ENCODE data around the gene BBS9. TPM values are rescaled to one million over a fixed set of nuclear protein-coding genes. Genes with fewer than 3 reads are reported as not detected.

Gene BBS9
- total and polyA plus RNA-seq, 5 experiments from 2014 or later, result 11.2 to 31.8 (median 12.7) TPM

DNA sequence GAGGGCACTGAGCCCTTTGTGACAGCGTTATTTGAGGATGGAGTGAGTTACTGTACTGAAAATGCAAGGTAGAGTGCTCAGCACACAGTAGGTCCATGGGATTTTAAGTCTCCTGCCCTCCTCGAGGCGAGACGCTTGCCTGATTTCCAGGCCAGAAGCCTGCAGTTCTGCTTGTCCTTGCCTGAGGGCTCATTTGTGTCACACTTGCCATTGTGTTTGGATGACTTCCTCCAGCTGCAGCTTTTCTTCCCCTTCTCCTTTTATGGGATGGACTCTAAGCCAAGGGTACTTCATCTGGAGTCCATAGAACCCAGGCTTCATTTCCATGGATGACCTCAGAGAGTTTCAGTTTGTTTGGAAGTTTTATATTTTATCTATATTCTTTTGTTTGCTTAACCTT is 471.7 kb downstream of the BBS9 start:
- DNase-seq, result no peak
- H3K4me3 Mint-ChIP-seq, result no peak overlapping the region
- peaks cover 12 to 16% (median 16%) of the 10 kb centered on the region in 3 donors for H3K36me3 Mint-ChIP-seq
- H3K27me3 Mint-ChIP-seq, result no peaks in the 10 kb centered on the region
- peaks cover 0 to 4% (median 0%) of the 10 kb centered on the region in 4 donors for H3K4me1 Mint-ChIP-seq
- no peak for ATAC-seq
- no peaks in the 10 kb centered on the region for H3K9me3 Mint-ChIP-seq
- POLR2A ChIA-PET, result no interaction called here
- no peak overlapping the region for H3K27ac Mint-ChIP-seq

DNA sequence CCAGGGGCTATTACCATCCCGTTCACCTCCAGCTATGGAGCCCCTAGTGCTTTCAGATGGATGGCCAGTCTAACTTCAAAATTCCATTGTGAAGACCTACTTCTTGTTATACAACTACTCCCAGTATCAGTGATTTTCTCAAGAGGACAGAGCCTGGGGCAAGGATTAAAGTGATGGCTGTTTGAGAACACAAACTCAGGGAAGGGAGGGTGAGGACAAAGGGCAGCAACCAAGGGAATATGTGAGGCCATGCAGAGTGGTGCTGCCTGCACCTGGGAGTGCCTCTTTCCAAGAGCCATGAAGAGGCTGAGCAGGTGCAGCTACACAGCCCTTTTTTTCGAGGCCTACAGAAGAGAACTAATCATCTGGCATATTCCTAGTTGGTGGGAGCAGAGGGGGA is 472.5 kb downstream of the BBS9 start:
- Mint-ChIP-seq H3K27me3 (no peaks in the 10 kb centered on the region), H3K4me1 (peaks cover 0 to 4% (median 0%) of the 10 kb centered on the region in 4 donors), H3K27ac (no peak overlapping the region), H3K36me3 (peaks cover 18 to 24% (median 20%) of the 10 kb centered on the region in 3 donors), H3K4me3 (no peak overlapping the region), H3K9me3 (peaks cover 0 to 7% (median 0%) of the 10 kb centered on the region in 9 donors)
- POLR2A ChIA-PET, result no interaction called here
- no peak for DNase-seq
- ATAC-seq, result no peak

DNA sequence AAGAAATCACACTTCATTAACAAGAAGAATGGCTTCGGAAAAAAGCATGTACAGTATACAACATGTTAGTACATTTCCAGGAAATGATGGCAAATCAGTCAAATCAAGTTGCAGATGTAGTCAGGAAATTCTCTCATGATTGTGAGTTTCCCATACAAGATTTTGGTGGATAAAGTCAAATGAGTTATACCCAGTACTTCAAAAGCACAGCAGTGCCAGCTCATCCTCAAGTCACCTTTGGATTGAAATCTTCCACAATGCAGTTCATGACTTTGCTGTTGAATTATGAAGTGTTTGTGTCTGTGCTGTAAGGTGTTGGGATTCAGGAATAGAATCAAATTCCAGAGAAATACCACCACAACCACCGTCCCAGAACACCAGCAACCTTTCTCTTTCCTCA is 474.7 kb downstream of the BBS9 start:
- H3K27me3 Mint-ChIP-seq, result no peaks in the 10 kb centered on the region
- DNase-seq, result no peak

DNA sequence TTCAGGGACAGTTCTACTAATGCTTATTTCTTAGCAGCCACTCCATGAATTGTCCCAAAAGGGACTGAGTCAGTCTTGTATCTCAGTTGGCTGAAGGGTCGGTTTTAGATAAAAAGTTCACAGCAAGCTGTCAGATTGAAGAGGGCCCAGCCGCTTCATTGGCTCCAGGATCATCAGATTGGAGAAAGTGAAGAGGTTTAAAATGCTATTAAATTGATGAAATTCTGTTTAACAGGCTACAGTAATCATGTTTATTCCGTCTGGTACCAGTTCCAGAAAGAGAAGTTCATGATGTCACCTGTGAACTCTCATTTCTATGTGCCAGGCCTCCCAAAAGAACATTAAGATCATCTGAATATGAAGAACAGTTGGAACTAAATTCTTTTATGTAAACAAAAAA is 481.6 kb downstream of the BBS9 start:
- DNase-seq, result no peak
- no peak for ATAC-seq
- Mint-ChIP-seq H3K9me3 (peaks cover 0 to 30% (median 0%) of the 10 kb centered on the region in 9 donors), H3K4me1 (no peaks in the 10 kb centered on the region), H3K4me3 (no peak overlapping the region), H3K27ac (no peak overlapping the region), H3K36me3 (peaks cover 18 to 59% (median 26%) of the 10 kb centered on the region in 3 donors), H3K27me3 (no peaks in the 10 kb centered on the region)
- POLR2A ChIA-PET, result no interaction called here

More for the DNA sequence above, 474.7 kb downstream of the BBS9 start:
- POLR2A ChIA-PET, result no interaction called here
- no peak for ATAC-seq
- H3K9me3 Mint-ChIP-seq, result peaks cover 0 to 12% (median 0%) of the 10 kb centered on the region in 9 donors
- peaks cover 20 to 39% (median 27%) of the 10 kb centered on the region in 3 donors for H3K36me3 Mint-ChIP-seq
- peaks cover 0 to 4% (median 0%) of the 10 kb centered on the region in 4 donors for H3K4me1 Mint-ChIP-seq
- H3K27ac Mint-ChIP-seq, result no peak overlapping the region
- H3K4me3 Mint-ChIP-seq, result no peak overlapping the region

DNA sequence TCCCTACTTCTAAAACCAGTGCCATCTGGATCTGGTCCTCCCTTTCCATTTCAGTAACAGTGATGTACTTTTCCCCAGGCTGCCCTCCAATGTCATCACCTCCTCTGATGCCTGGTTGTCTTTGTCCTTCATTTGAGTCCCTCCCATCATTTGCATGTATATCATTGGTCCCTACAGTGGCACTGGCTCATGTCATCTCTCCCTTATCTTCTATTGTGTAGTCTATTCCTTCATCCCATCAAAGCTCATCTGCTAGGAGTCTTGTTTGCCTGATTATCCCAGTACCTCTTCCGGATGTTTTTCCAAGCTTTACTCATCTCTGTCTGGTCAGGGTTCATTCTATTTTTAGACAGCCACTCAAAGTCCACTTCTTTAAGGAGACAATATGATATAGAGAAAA is 483.1 kb downstream of the BBS9 start:
- POLR2A ChIA-PET, result no interaction called here
- Mint-ChIP-seq H3K4me3 (no peak overlapping the region), H3K27ac (no peak overlapping the region), H3K4me1 (no peaks in the 10 kb centered on the region), H3K36me3 (peaks cover 14 to 51% (median 21%) of the 10 kb centered on the region in 3 donors), H3K27me3 (no peaks in the 10 kb centered on the region), H3K9me3 (peaks cover 0 to 18% (median 2%) of the 10 kb centered on the region in 9 donors)
- DNase-seq (no peak), ATAC-seq (no peak)

DNA sequence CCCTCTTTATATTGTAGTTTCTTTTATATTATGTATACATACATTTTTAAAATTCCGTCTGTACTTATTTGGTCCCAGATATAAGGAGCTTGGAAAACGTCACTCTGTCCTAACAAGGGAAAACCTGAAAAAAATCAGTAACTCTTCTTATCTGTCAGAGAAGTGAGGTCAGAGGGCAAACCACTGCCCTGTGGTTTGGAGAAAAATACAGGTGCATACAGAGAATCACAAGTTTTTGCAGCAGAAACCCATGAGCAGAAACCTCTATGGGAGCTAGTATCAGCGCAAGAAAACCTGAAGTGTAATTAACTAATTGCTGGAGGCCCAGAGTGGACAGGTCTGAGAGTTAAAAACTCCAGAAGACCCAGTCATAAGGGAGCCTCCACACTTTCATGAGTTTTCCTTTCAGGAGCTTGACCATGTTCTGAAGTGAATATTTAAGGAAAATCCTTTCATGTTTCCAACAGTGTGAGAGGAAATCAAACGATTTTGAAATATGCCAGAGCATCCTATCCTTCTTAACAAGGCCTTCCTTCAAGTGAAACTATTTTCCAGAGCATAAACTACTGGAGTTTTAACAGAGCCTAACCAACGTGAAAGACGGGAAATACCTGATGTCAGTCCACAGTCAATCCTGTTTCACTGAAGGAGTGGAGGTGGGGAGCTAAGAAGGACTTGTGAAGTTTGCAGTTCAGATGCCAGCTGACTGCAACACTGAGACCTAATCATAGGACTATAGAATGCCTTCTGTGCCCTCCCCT is 485.2 kb downstream of the BBS9 start:
- Mint-ChIP-seq H3K9me3 (peaks cover 4 to 32% (median 14%) of the 10 kb centered on the region in 9 donors), H3K4me1 (no peaks in the 10 kb centered on the region), H3K27me3 (no peaks in the 10 kb centered on the region), H3K27ac (no peak overlapping the region), H3K4me3 (no peak overlapping the region), H3K36me3 (peaks cover 12 to 43% (median 26%) of the 10 kb centered on the region in 3 donors)
- ATAC-seq, result no peak
- POLR2A ChIA-PET, result no interaction called here
- DNase-seq, result no peak

DNA sequence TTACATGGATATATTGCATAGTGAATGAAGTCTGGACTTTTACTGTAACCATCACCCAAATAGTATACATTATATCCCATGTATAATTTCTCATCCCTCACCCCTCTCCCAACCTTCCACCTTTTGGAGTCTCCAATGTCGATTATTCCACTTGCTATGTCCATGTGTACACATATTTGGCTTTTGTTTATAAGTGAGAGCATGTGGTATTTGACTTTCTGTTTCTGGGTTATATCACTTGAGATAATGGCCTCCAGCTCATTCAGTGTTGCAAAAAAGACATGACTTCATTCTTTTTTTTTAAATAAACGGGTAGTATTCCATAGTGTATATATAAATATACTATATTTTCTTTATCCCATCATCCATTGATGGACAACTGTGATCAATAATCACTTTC is 487.4 kb downstream of the BBS9 start:
- DNase-seq (no peak), ATAC-seq (no peak)
- Mint-ChIP-seq H3K27ac (no peak overlapping the region), H3K36me3 (peaks cover 8 to 52% (median 43%) of the 10 kb centered on the region in 3 donors), H3K4me1 (no peaks in the 10 kb centered on the region), H3K27me3 (no peaks in the 10 kb centered on the region), H3K9me3 (peaks cover 10 to 49% (median 24%) of the 10 kb centered on the region in 9 donors), H3K4me3 (no peak overlapping the region)
- POLR2A ChIA-PET, result no interaction called here

DNA sequence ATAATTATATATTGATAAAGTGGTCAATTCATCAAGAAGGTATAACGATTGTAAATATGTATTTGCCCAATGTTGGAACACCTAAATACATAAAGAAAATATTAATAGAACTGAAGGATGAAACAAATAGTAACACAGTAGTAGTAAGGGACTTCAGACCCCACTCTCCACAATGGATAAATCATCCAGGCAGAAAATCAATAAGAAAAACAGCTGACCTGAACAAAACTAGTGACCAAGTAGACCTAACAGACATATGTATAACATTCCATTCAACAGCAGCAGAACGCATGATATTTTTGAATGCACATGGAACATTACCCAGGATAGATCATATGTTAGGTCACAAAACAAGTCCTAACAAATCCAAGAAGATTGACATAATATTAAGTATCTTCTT is 489.9 kb downstream of the BBS9 start:
- Mint-ChIP-seq H3K9me3 (peaks cover 10 to 52% (median 22%) of the 10 kb centered on the region in 9 donors), H3K27ac (no peak overlapping the region), H3K4me3 (no peak overlapping the region), H3K27me3 (no peaks in the 10 kb centered on the region), H3K4me1 (no peaks in the 10 kb centered on the region), H3K36me3 (peaks cover 0 to 41% (median 39%) of the 10 kb centered on the region in 3 donors)
- ATAC-seq (no peak), DNase-seq (no peak)
- POLR2A ChIA-PET, result no interaction called here

DNA sequence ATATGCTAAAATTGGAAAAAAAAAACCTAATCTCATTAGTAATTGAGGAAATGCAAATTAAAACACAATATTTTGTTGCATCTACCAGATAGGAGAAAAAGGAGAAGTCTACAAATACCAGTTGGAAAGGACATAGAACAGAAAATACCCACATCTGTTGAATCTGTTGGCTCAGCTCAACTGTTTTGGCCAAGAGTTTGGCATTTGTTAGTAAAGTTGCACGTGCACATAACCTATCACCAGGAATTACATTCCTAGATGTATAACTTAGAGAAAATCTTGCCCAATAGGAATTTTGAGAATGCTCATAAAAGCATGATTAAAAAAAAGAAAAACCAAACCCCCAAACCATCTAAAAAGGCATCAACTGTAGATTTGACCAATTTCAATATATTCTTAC is 493.9 kb downstream of the BBS9 start:
- Mint-ChIP-seq H3K4me3 (no peak overlapping the region), H3K27me3 (no peaks in the 10 kb centered on the region), H3K9me3 (peaks cover 6 to 55% (median 26%) of the 10 kb centered on the region in 9 donors), H3K27ac (no peak overlapping the region), H3K36me3 (peaks cover 5 to 42% (median 32%) of the 10 kb centered on the region in 3 donors), H3K4me1 (no peaks in the 10 kb centered on the region)
- ATAC-seq (no peak), DNase-seq (no peak)
- POLR2A ChIA-PET, result no interaction called here

DNA sequence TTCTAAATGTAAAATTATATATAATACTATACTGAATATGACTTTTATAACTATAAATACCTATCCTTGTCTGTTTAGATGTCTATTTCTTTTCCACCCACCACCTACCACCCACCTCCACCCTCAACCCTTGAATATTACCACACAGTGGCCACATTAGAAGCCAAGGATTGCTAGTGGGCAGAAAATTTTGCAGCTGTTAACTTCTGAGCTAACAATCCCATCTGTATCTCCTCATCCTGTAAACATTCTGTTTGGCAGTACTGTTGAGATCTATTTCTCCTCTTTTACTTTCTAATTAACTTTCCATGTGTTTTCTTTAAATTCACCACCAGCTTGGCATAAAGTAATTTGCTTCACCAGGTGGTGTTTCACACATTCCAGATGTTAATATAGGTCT is 494.9 kb downstream of the BBS9 start:
- DNase-seq (no peak), ATAC-seq (no peak)
- H3K9me3 Mint-ChIP-seq, result peaks cover 5 to 48% (median 22%) of the 10 kb centered on the region in 9 donors
- POLR2A ChIA-PET, result no interaction called here
- no peaks in the 10 kb centered on the region for H3K27me3 Mint-ChIP-seq
- H3K4me1 Mint-ChIP-seq, result no peaks in the 10 kb centered on the region
- no peak overlapping the region for H3K4me3 Mint-ChIP-seq
- H3K27ac Mint-ChIP-seq, result no peak overlapping the region
- H3K36me3 Mint-ChIP-seq, result peaks cover 5 to 37% (median 31%) of the 10 kb centered on the region in 3 donors

DNA sequence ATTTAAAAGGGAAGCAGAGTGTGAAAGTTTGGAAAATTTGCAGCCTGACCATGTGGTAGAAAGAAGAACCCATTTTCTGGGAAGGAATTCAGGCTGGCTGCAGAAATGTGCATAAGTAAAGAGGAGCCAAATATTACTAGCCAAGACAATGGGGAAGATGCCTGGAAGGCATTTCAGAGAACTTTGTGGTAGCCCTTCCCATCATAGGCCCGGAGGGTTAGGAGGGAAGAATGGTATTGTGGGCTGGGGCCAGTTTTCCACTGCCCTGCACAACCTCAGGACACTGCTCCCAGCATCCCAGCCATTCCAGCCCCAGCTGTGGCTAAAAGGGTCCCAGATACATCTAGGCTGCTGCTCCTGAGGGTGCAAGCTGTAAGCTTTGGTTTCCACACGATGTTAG is 497.5 kb downstream of the BBS9 start:
- Mint-ChIP-seq H3K4me1 (peaks cover 0 to 2% (median 0%) of the 10 kb centered on the region in 4 donors), H3K27ac (no peak overlapping the region), H3K36me3 (peaks cover 5 to 21% (median 17%) of the 10 kb centered on the region in 3 donors), H3K27me3 (no peaks in the 10 kb centered on the region), H3K4me3 (no peak overlapping the region), H3K9me3 (peaks cover 0 to 22% (median 8%) of the 10 kb centered on the region in 9 donors)
- ATAC-seq (no peak), DNase-seq (no peak)
- POLR2A ChIA-PET, result no interaction called here

DNA sequence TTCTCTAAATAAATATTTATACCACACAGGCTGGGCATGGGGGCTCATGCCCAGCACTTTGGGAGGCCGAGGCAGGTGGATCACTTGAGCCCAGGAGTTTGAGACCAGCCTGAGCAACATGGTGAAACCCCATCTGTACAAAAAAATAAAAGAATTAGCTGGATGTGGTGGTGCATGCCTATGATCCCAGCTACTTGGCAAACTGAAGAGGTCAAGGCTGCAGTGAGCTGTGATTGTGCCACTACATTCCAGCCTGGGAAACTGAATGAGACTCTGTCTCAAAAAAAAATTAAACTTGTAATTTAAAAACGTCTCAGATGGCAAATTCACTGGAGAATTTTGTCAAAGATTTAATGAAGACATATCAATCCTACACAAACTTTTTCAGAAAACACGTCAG is 498.4 kb downstream of the BBS9 start:
- peaks cover 5 to 21% (median 17%) of the 10 kb centered on the region in 3 donors for H3K36me3 Mint-ChIP-seq
- peaks cover 0 to 22% (median 7%) of the 10 kb centered on the region in 9 donors for H3K9me3 Mint-ChIP-seq
- no peak overlapping the region for H3K4me3 Mint-ChIP-seq
- POLR2A ChIA-PET, result no interaction called here
- DNase-seq (no peak), ATAC-seq (no peak)
- peaks cover 0 to 2% (median 0%) of the 10 kb centered on the region in 4 donors for H3K4me1 Mint-ChIP-seq
- no peak overlapping the region for H3K27ac Mint-ChIP-seq
- H3K27me3 Mint-ChIP-seq, result no peaks in the 10 kb centered on the region

DNA sequence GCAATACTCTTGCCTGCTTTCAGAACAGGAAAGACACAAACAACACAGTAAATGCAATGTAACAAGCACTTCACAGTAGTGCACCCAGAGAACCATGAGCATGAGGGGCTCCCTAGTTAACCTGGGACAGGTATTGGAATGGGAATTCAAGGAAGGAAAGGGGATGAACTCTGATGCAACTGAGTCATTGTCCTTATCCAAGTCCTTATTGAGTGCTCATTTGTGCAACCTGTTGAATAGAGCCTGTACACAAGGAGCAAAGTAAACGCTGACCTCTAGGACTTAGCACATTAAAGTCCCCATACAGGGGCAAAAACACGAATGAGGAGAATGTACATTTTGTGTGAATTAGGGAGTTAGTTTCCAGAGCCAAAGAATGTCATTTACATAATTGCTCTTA is 499.5 kb downstream of the BBS9 start:
- Mint-ChIP-seq H3K9me3 (peaks cover 0 to 18% (median 7%) of the 10 kb centered on the region in 9 donors), H3K4me1 (peaks cover 0 to 2% (median 0%) of the 10 kb centered on the region in 4 donors), H3K36me3 (peaks cover 5 to 17% (median 14%) of the 10 kb centered on the region in 3 donors), H3K27ac (no peak overlapping the region), H3K27me3 (no peaks in the 10 kb centered on the region), H3K4me3 (no peak overlapping the region)
- ATAC-seq (no peak), DNase-seq (no peak)
- POLR2A ChIA-PET, result no interaction called here

All from naive thymus-derived CD8-positive, alpha-beta T cell (primary cell).